ENCODE data around the gene PIGU.

The PIGU gene

GRCh38 chr20:34654207-34654744 lies 22.6 kb downstream of the PIGU start:
- no peak for DNase-seq

DNA sequence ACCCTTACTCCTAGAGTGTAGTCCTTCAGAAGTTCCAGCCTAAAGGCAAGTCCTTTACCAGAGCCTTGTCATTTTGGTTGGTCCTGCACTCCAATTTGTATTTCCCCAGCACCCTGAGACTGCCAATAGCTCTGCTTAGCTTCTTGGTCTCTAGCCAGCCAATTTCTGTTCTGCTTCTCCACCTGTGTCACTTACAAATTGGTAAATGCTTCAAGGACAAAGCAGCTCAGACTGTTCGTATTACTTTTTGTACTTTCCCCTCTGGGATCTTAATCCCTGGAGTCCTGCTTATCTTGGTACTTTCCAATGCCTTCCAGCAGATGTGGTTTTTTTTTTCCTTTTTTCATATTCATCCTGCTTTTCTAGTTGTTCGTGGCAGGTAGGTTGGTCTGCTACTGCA lies 25.7 kb downstream of the PIGU start:
- DNase-seq: no peak

GRCh38 chr20:34647737-34648136 lies 29.2 kb downstream of the PIGU start:
- DNase-seq: no peak

DNA sequence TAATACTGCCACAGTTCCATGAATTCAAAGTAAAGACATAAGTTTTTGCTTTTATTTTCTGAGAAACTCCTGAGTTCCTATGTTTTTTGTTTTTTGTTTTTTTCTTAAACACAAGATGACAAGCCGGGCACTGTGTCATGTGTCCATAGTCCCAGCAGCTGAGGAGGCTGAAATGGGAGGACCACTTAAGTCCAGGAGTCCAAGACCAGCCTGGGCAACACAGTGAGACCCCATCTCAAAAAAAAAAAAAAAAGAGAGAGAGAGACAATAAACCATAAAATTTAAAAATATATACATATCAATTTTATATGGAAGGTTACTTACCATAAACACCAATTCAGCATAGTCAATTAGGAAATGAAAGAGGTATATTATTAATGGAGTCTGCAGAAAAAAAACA lies 31.9 kb downstream of the PIGU start:
- DNase-seq: no peak

GRCh38 chr20:34644345-34644744 lies 32.5 kb downstream of the PIGU start:
- no peak for DNase-seq

DNA sequence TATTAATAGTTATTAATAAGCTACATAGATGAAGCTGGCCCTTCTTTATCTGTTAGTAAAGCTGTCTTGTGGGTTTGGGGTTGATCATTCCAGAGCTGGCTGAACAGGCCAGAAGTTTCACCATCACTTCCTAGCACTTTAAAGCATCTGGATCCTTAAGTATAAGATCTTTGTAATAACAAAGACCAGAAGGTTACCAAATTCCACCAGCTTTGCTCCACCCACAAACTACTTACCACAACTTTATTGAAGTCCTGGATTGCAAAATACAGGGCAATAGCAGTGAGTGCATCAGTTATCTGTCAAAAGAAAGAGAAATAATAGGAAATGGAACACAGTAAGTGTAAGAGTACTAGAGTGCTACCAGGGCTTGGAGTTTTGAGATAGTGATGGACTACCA lies 33.0 kb downstream of the PIGU start:
- no peak for DNase-seq

GRCh38 chr20:34642009-34642408 lies 34.9 kb downstream of the PIGU start:
- no peak for DNase-seq

DNA sequence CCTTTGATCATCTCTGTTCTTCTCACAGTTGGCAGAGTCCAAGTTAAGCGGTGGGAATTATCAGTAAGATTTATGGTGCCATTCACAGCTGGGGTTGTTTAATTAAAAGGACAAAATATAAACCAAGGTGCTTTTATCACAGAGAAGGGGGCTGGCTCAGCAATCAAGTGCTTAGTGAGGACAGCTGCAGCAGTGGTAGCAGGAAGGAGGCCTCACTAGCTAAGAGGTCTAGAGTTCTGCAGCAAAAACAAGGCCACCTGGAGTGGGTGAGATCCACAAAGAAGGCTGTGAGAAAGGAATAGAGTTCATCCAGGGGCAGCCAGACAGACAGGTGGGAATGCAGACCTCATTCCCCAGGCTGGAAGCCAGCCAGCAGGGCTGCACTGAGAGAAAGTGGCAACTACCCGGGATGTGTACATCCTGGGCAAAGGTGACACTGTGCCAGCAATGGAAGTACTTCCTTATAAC lies 37.1 kb downstream of the PIGU start:
- DNase-seq: peak; percentile 97 to 99

DNA sequence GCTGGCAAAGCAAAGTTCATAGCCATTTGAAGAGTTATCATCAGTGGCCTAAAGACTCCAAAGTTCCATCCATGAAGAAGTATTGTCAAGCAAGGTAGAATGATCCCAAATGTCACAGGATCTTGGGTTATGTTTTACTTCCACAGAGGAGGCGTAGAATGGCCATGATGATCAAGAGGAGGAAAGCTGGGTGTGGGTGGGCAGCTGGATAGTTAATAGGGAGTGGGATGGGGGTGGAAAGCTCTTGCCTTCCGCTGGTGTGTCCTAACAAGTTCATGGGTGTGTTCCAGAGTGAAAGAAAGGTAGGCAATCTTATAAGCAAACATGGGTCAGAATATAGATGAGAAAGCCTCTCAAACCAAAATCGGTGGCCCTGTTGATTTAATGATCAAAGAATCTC lies 38.4 kb downstream of the PIGU start:
- no peak for DNase-seq

DNA sequence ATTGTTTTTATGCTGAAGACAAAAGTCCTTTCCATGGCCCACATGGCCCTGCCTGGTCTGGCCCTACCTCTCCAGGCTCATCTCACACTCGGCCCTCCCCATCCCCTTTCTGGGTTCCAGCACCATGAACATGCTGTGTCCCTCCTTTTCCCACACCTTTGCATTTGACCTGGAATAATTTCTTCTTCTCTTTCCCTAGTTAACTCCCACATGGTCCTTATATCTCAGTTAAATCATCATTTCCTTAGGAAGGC lies 38.9 kb downstream of the PIGU start:
- DNase-seq: no peak

DNA sequence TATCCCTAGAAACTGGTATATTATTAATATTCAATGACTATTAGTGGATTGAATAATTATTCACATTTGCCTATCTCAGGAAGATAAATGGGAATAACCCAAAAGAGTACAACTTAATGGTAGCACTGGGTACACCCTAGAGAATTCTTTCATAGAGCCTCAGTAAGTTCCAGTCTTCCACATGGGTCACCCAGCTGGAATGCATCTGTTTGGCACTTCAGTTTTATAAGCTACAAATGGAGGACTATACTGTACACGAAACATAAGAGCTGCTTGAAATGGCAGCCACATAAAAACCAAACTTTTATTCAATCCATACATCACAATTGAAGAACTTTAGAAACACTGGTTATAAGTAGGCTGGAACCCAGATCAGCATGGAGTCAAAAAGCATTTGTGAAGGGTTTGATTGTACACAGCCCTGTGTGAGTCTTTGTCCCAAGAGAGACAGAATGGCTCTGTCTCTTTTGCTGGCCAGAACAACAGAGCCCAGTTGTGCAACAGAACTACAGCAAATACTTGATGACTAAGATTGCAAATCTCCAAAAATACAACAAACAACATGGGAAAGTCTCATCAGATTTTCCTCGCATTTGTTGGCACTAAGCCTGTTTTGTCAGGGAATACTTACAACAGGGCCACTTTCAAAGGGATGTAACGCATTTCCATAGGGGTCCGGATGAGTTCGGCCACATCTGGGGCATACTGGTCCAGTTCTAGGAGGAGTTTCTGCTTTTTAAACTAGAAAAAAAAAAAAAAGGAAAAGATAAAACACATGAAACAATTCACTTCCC lies 39.5 kb downstream of the PIGU start:
- peak in 1 of 2 experiments; percentile 30 for DNase-seq

DNA sequence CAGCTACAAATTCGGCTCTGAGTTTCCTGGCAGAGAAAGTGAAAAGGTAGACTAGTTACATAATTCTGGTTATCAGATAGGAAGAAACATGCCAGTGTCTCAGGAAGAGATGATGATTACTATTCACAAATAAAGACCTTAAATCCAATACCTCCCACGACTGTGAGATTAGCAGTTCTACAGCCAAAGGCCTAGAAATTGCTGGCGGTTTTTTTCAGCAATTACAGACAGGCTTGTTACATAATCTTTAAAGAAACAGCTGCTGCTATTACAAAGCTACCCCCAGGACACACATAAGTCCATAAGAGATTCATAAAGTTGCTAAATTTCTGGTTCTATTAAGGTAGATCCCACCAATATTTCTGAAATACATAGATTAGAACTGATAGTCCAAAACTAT lies 40.2 kb downstream of the PIGU start:
- DNase-seq: peak in 1 of 2 experiments; percentile 75

- DNase-seq: no peak
Measured at GRCh38 chr20:34634392-34634791, 42.5 kb downstream of the PIGU start.

- no peak for DNase-seq
Measured at GRCh38 chr20:34632870-34633452, 43.9 kb downstream of the PIGU start.

- DNase-seq: no peak
Measured at GRCh38 chr20:34629904-34630303, 47.0 kb downstream of the PIGU start.

GRCh38 chr20:34629342-34629741 lies 47.5 kb downstream of the PIGU start:
- DNase-seq: peak in 1 of 2 experiments; percentile 60

GRCh38 chr20:34628026-34628425 lies 48.9 kb downstream of the PIGU start:
- DNase-seq: no peak

DNA sequence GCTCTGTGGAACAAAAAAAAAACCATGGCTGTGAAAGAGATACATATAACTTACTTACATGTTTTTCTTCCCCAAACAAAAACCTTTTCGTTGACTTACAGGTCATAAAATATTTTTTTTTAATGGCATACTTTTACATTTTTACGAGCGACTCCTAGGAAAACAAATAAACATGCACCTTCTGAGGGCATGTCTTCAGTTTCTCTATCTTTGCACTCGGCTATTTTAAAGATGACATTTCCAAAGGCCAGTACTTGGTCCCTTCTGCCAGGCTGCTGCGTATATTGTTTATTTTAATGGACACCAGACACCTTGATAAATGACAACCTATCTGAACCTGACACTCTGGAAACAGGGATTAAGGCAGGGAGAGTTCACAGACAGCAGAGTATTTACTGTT lies 49.4 kb downstream of the PIGU start:
- DNase-seq: no peak

DNA sequence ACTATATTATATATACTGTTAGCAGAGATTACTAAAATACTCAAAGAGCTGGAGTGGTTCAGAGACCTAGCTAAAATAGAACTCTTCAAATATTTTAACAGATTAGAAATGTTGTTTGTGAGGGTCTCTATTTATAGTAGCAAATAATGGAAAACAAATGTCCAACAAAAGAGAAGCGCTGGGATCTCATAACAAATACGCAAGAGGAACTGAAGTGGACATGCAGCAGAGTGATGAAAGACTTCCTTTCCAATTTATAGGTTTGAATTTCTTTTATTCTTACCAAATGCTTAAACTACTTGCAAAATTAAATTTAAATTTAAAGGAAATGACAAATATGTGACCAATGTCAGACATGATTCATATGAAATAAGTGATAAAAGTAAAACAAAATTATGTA lies 49.9 kb downstream of the PIGU start:
- DNase-seq: no peak

GRCh38 chr20:34624629-34625028 lies 52.3 kb downstream of the PIGU start:
- no peak for DNase-seq

- no peak for DNase-seq
Measured at GRCh38 chr20:34622821-34623451, 54.0 kb downstream of the PIGU start.

- no peak for DNase-seq
Measured at GRCh38 chr20:34621383-34622367, 55.2 kb downstream of the PIGU start.

- no peak for DNase-seq
Measured at GRCh38 chr20:34621036-34621343, 55.9 kb downstream of the PIGU start.

Measured in NCI-H524 (cell line).